ENCODE data around the gene SSTR3. TPM values are rescaled to one million over a fixed set of nuclear protein-coding genes. Genes with fewer than 3 reads are reported as not detected.

SSTR3 gene
- total RNA-seq, 1 donor from 2014 or later, result not detected

- Mint-ChIP-seq H3K27me3 (ENCODE audit: unreplicated experiment) (peaks cover 10% of the 10 kb centered on the region), H3K27ac (ENCODE audit: unreplicated experiment) (no peak overlapping the region), H3K36me3 (ENCODE audit: unreplicated experiment) (peaks cover 13% of the 10 kb centered on the region), H3K9me3 (ENCODE audit: unreplicated experiment) (peaks cover 10% of the 10 kb centered on the region), H3K4me1 (ENCODE audit: low read depth, unreplicated experiment) (peaks cover 2% of the 10 kb centered on the region), H3K4me3 (ENCODE audit: unreplicated experiment) (no peak overlapping the region)
- no peak for TF ChIP-seq CTCF (IDR thresholded peaks at IDR 0.05; ENCODE audit: partially characterized antibody, unreplicated experiment)
- DNase-seq, result no peak
Measured at GRCh38 chr22:37155971-37156370, 56.3 kb downstream of the SSTR3 start.

GRCh38 chr22:37154925-37155712, 57.2 kb downstream of the SSTR3 start:
- H3K36me3 Mint-ChIP-seq (ENCODE audit: unreplicated experiment), result peaks cover 13% of the 10 kb centered on the region
- no peak overlapping the region for H3K4me3 Mint-ChIP-seq (ENCODE audit: unreplicated experiment)
- peaks cover 9% of the 10 kb centered on the region for H3K27me3 Mint-ChIP-seq (ENCODE audit: unreplicated experiment)
- peaks cover 10% of the 10 kb centered on the region for H3K9me3 Mint-ChIP-seq (ENCODE audit: unreplicated experiment)
- no peak overlapping the region for H3K27ac Mint-ChIP-seq (ENCODE audit: unreplicated experiment)
- H3K4me1 Mint-ChIP-seq (ENCODE audit: low read depth, unreplicated experiment), result peaks cover 2% of the 10 kb centered on the region
- no peak for DNase-seq
- TF ChIP-seq CTCF (IDR thresholded peaks at IDR 0.05; ENCODE audit: partially characterized antibody, unreplicated experiment), result no peak

Other genes starting within 250 kb of the SSTR3 start
- gene TST, start 193.0 kb downstream of the SSTR3 start, total RNA-seq (ENCODE audit: unreplicated experiment), result 10.4 TPM
- 58.8 TPM for gene MPST, start 192.7 kb downstream of the SSTR3 start, total RNA-seq (ENCODE audit: unreplicated experiment)
- 137 TPM for gene KCTD17, start 160.7 kb downstream of the SSTR3 start, total RNA-seq (ENCODE audit: unreplicated experiment)
- 0.12 TPM for gene TMPRSS6, start 102.8 kb downstream of the SSTR3 start, total RNA-seq (ENCODE audit: unreplicated experiment)
- not detected for gene IL2RB, start 62.6 kb downstream of the SSTR3 start, total RNA-seq (ENCODE audit: unreplicated experiment)
- 3.3 TPM for gene C1QTNF6, start 24.2 kb downstream of the SSTR3 start, total RNA-seq (ENCODE audit: unreplicated experiment)
- gene RAC2, start 31.8 kb upstream of the SSTR3 start, total RNA-seq (ENCODE audit: unreplicated experiment), result not detected
- gene CYTH4, start 70.0 kb upstream of the SSTR3 start, total RNA-seq (ENCODE audit: unreplicated experiment), result not detected
- gene ELFN2, start 215.0 kb upstream of the SSTR3 start, total RNA-seq (ENCODE audit: unreplicated experiment), result 7.3 TPM

All from glutamatergic neuron (in vitro differentiated cells).